Tibial nerve (tissue), 3 donors: Measurements from ENCODE around the gene PNLIPRP3.

Experiments
- CTCF ChIP-seq, 5 experiments: fragments of 200-600 bp in 3 of 5; fragments of 450-650 bp in 2 of 5; sonication (generic) in 3 of 5; IDR thresholded peaks; one replicate each; pipeline ENCODE4 v1.5.1; 2016 to 2019; ENCODE audit warnings: antibody characterized with exemption in 5 of 5, mild to moderate bottlenecking in 3 of 5, moderate library complexity in 2 of 5
- POLR2A ChIP-seq, 2 donors: fragments of 450-650 bp; IDR thresholded peaks; one replicate each; pipeline ENCODE4 v1.6.1; 2017; ENCODE audit warnings: antibody characterized with exemption in 2 of 2, mild to moderate bottlenecking in 2 of 2, moderate library complexity in 2 of 2

GRCh38 chr10:116470071-116470470, 42.4 kb downstream of the PNLIPRP3 start:
- TF ChIP-seq CTCF (IDR thresholded peaks at IDR 0.05) (no peak), POLR2A (IDR thresholded peaks at IDR 0.05) (no peak)
